Measurements from ENCODE around the gene REEP1. TPM values are rescaled to one million over a fixed set of nuclear protein-coding genes. Genes with fewer than 3 reads are reported as not detected.

REEP1 gene
- polyA plus RNA-seq, 2 of the 4 experiments (the other 2 are of a cell fraction): 0.30 to 0.45 TPM

DNA sequence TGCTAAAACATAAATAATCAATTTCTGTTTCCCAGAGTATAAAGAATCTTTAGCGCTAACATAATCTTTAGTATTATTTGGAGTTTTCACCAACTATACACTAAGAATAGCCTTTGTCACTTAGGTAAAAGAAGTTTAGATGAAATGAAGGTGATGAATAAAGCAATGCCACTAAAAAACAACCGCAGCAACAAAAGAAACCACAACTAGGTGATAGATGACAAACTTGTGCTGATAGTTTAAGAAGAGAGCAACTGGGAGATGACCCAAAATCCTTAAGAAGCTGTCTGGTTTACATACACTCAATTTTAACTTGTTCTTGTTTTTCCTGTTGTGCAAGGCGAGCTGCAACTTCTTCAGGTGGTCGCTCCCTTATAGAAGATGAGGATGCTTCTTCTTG lies 167.0 kb downstream of the REEP1 start:
- DNase-seq (ENCODE audit: low read depth in 1 of 2, low spot score in 1 of 2) (no peak), ATAC-seq (no peak), FAIRE-seq (no peak)
- WGBS (ENCODE audit: missing lambda C conversion rate): 93% methylated on average over 4 of the region's 4 CpGs
- no peaks in the 10 kb centered on the region for H3K9me3 ChIP-seq
- ChIA-PET CTCF (interaction anchor here (0.7 to 1.2 kb wide), 4 partner anchors 21 to 442 kb away, joined by 3 to 6 read pairs (median 4); partner anchors contain the start of gene IMMT), POLR2A (no interaction called here)
- no peak overlapping the region for H3K4me3 ChIP-seq
- TF ChIP-seq SREBF2 (IDR thresholded peaks at IDR 0.05): no peak
- TF ChIP-seq CHD2 (IDR thresholded peaks at IDR 0.05; ENCODE audit: low read length, partially characterized antibody): no peak
- no peak overlapping the region for H3K4me2 ChIP-seq
- no peak overlapping the region for H3K27ac ChIP-seq
- H3K4me1 ChIP-seq: no peaks in the 10 kb centered on the region

Small RNA genes lying within 50 kb of the gene (small RNA-seq; reads per million reads assigned to genes)
- gene MIR4779 (0 to 2.7 (median 0.81) reads per million in 6 experiments), gene RF00096 (0 reads per million in 6 experiments), gene RF00413 (0 to 3.6 (median 0.08) reads per million in 6 experiments)

Other genes with a start within 250 kb of the REEP1 start
- 22.8 and 29.4 TPM in 2 replicates for gene POLR1A, start 231.7 kb downstream of the REEP1 start, polyA plus RNA-seq (2011; rRNA removed)
- gene POLR1A, start 231.7 kb downstream of the REEP1 start, polyA plus RNA-seq (2017; fragmentation: RNase III; extraction: RNeasy Plus Mini Kit Qiagen cat#74134 plus additional on column Dnase treatment): 51.1 to 55.7 TPM (median 52.6 TPM) in 3 replicates
- 175 and 260 TPM in 2 replicates for gene PTCD3, start 231.4 kb downstream of the REEP1 start, polyA plus RNA-seq (2011; rRNA removed)
- 181 to 226 TPM (median 200 TPM) in 3 replicates for gene PTCD3, start 231.4 kb downstream of the REEP1 start, polyA plus RNA-seq (2017; fragmentation: RNase III; extraction: RNeasy Plus Mini Kit Qiagen cat#74134 plus additional on column Dnase treatment)
- 126 and 157 TPM in 2 replicates for gene IMMT, start 142.2 kb downstream of the REEP1 start, polyA plus RNA-seq (2011; rRNA removed)
- 101 to 109 TPM (median 107 TPM) in 3 replicates for gene IMMT, start 142.2 kb downstream of the REEP1 start, polyA plus RNA-seq (2017; fragmentation: RNase III; extraction: RNeasy Plus Mini Kit Qiagen cat#74134 plus additional on column Dnase treatment)
- 115 and 122 TPM in 2 replicates for gene MRPL35, start 138.2 kb downstream of the REEP1 start, polyA plus RNA-seq (2011; rRNA removed)
- gene MRPL35, start 138.2 kb downstream of the REEP1 start, polyA plus RNA-seq (2017; fragmentation: RNase III; extraction: RNeasy Plus Mini Kit Qiagen cat#74134 plus additional on column Dnase treatment): 68.6 to 78.6 TPM (median 70.5 TPM) in 3 replicates
- gene KDM3A, start 103.7 kb upstream of the REEP1 start, polyA plus RNA-seq (2011; rRNA removed): 53.7 and 57.0 TPM in 2 replicates
- 21.2 to 22.9 TPM (median 21.2 TPM) in 3 replicates for gene KDM3A, start 103.7 kb upstream of the REEP1 start, polyA plus RNA-seq (2017; fragmentation: RNase III; extraction: RNeasy Plus Mini Kit Qiagen cat#74134 plus additional on column Dnase treatment)
- 175 and 246 TPM in 2 replicates for gene CHMP3, start 225.8 kb upstream of the REEP1 start, polyA plus RNA-seq (2011; rRNA removed)
- 108 to 109 TPM (median 108 TPM) in 3 replicates for gene CHMP3, start 225.8 kb upstream of the REEP1 start, polyA plus RNA-seq (2017; fragmentation: RNase III; extraction: RNeasy Plus Mini Kit Qiagen cat#74134 plus additional on column Dnase treatment)